ENCODE data around the gene KCNJ2.

- TF ChIP-seq, protein P1, sequence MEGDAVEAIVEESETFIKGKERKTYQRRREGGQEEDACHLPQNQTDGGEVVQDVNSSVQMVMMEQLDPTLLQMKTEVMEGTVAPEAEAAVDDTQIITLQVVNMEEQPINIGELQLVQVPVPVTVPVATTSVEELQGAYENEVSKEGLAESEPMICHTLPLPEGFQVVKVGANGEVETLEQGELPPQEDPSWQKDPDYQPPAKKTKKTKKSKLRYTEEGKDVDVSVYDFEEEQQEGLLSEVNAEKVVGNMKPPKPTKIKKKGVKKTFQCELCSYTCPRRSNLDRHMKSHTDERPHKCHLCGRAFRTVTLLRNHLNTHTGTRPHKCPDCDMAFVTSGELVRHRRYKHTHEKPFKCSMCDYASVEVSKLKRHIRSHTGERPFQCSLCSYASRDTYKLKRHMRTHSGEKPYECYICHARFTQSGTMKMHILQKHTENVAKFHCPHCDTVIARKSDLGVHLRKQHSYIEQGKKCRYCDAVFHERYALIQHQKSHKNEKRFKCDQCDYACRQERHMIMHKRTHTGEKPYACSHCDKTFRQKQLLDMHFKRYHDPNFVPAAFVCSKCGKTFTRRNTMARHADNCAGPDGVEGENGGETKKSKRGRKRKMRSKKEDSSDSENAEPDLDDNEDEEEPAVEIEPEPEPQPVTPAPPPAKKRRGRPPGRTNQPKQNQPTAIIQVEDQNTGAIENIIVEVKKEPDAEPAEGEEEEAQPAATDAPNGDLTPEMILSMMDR (conservative IDR thresholded peaks at IDR 0.05; ENCODE audit: low read depth, low read length), result no peak
- TF ChIP-seq EZH2 (IDR thresholded peaks at IDR 0.05; ENCODE audit: borderline replicate concordance, low read depth, low read length, poor library complexity, severe bottlenecking), result peak; percentile 35
These were observed at the start of gene KCNJ2 for GRCh38 chr17:70168977-70169708.

Measured in A673 (cell line).